Loucy (cell line): ENCODE data around the gene ITIH1.

Experiments
- CTCF ChIP-seq: fragments of 200-600 bp; sonication (generic); conservative IDR thresholded peaks from 2 replicates; pipeline ENCODE4 v1.5.1; 2014; ENCODE audit warnings: mild to moderate bottlenecking, antibody characterized with exemption, low read length
- EZH2phosphoT487 ChIP-seq: fragments of 200-600 bp; IDR thresholded peaks from 2 replicates; pipeline ENCODE4 v1.6.1; 2018; ENCODE audit warnings: antibody characterized with exemption, mild to moderate bottlenecking, moderate library complexity, borderline replicate concordance

DNA sequence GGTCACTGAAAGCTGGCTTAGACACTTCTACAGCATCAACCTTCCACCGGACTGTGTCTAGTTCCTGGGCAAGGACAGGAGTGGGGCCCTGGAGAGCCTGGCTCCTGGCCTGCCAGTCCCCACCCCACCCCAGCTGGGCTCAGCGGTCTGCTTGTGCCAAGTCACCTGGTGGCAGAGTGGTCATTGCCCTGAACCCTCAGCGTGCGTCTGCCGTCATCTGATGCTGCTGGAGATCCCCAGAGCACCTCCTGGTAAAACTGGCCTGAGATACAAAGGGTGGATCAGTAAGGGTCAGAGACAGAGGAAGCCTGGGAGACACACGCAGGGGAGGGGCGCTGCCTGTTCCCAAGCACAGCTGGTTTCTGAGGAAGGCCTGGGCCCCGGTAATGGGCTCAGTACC is 36.4 kb downstream of the ITIH1 start:
- no peak for TF ChIP-seq CTCF
- no peak for TF ChIP-seq EZH2phosphoT487
